ENCODE data around the gene CADPS.

GRCh38 chr3:62677926-62678325, 197.3 kb downstream of the CADPS start:
- TF ChIP-seq CTCF (IDR thresholded peaks at IDR 0.05), result no peak
- TF ChIP-seq POLR2AphosphoS5 (IDR thresholded peaks at IDR 0.05), result no peak
- no peak for TF ChIP-seq EP300 (IDR thresholded peaks at IDR 0.05)
